Tibial artery (tissue), 4 donors: ENCODE measurements around the gene GNB1L.

Source experiments
- DNase-seq, 2 donors: peaks; one replicate each; pipeline ENCODE4 v3.0.0-alpha.2; 2019
- H3K27ac ChIP-seq, 2 donors: fragments of 200-600 bp; sonication (generic) in 1 of 2; 1 replicate in 1 of 2; 2 replicates in 1 of 2; pipeline ENCODE4 v1.5.1; 2018 to 2019; ENCODE audit warnings: mild to moderate bottlenecking in 1 of 2
- H3K27me3 ChIP-seq, 2 donors: fragments of 200-600 bp; sonication (generic) in 1 of 2; one replicate each; pipeline versions ENCODE4 v1.5.1 to v1.6.0; 2016 to 2019
- H3K36me3 ChIP-seq, 3 donors: fragments of 200-600 bp; sonication (generic) in 2 of 3; one replicate each; pipeline ENCODE4 v1.5.1; 2016 to 2019; ENCODE audit warnings: mild to moderate bottlenecking in 2 of 3
- H3K4me1 ChIP-seq, 4 donors: fragments of 200-600 bp; sonication (generic) in 2 of 4; 1 replicate in 3 of 4; 2 replicates in 1 of 4; pipeline ENCODE4 v1.5.1; 2016 to 2019
- H3K4me3 ChIP-seq, 2 donors: fragments of 200-600 bp; sonication (generic) in 1 of 2; 1 replicate in 1 of 2; 2 replicates in 1 of 2; pipeline ENCODE4 v1.5.1; 2018 to 2019; ENCODE audit warnings: mild to moderate bottlenecking in 2 of 2
- H3K9me3 ChIP-seq, 3 donors: fragments of 200-600 bp; sonication (generic) in 1 of 3; one replicate each; pipeline ENCODE4 v1.5.1; 2016 to 2019
- CTCF ChIP-seq, 2 experiments: fragments of 200-600 bp in 1 of 2; fragments of 450-650 bp in 1 of 2; IDR thresholded peaks; one replicate each; pipeline ENCODE4 v1.5.1; 2017 to 2019; ENCODE audit warnings: antibody characterized with exemption in 2 of 2, mild to moderate bottlenecking in 1 of 2, moderate library complexity in 1 of 2
- intact Hi-C: fragments of 100-400 bp; cut with DNase I; formaldehyde crosslinking; loops from one replicate; pipeline ENCODE4 v1.15.0; 2023; ENCODE audit warnings: low total_unique reads

Gene GNB1L

GRCh38 chr22:19854778-19855503, at the start of gene GNB1L, which contains the start of gene RTL10:
Gene GNB1L, minus strand, starts transcription at chr22:19854874. Its CDS starts 33,519 bp downstream, at chr22:19821355.
Gene RTL10, minus strand, starts transcription at chr22:19854874. Its CDS starts 2,613 bp downstream, at chr22:19852261.
- no peak for TF ChIP-seq CTCF (IDR thresholded peaks at IDR 0.05)
- H3K27me3 ChIP-seq: no peaks in the 10 kb centered on the region
- intact Hi-C loops: loop anchor here (10.0 kb wide), 1 partner anchor 130 kb away; the partner anchor contains the start of gene GP1BB
- H3K9me3 ChIP-seq: no peaks in the 10 kb centered on the region
- H3K36me3 ChIP-seq: peaks cover 10 to 26% (median 20%) of the 10 kb centered on the region in 3 donors
- peak within 1 kb of the TSS; percentile 68 to 94 for H3K4me3 ChIP-seq
- H3K27ac ChIP-seq: peak within 1 kb of the TSS; percentile 86 to 94
- peaks cover 0 to 54% (median 30%) of the 10 kb centered on the region in 4 donors for H3K4me1 ChIP-seq
- peak; percentile 95 to 98 for DNase-seq

- intact Hi-C loops: no loop called here
- H3K27ac ChIP-seq: no peak overlapping the region
- no peaks in the 10 kb centered on the region for H3K27me3 ChIP-seq
- DNase-seq: no peak
- no peak for TF ChIP-seq CTCF (IDR thresholded peaks at IDR 0.05)
- H3K36me3 ChIP-seq: peaks cover 12 to 83% (median 27%) of the 10 kb centered on the region in 3 donors
- no peaks in the 10 kb centered on the region for H3K4me1 ChIP-seq
- H3K9me3 ChIP-seq: no peaks in the 10 kb centered on the region
- H3K4me3 ChIP-seq: no peak overlapping the region
Measured at GRCh38 chr22:19904174-19904856, 49.6 kb upstream of the GNB1L start.

- Histone ChIP-seq H3K27ac (no peak overlapping the region), H3K36me3 (peaks cover 12 to 90% (median 34%) of the 10 kb centered on the region in 3 donors), H3K27me3 (no peaks in the 10 kb centered on the region), H3K4me1 (no peaks in the 10 kb centered on the region), H3K9me3 (no peaks in the 10 kb centered on the region), H3K4me3 (no peak overlapping the region)
- intact Hi-C loops: no loop called here
- no peak for DNase-seq
- no peak for TF ChIP-seq CTCF (IDR thresholded peaks at IDR 0.05)
Measured at GRCh38 chr22:19903513-19903912, 48.8 kb upstream of the GNB1L start.

GRCh38 chr22:19903031-19903430, 48.4 kb upstream of the GNB1L start:
- no peaks in the 10 kb centered on the region for H3K4me1 ChIP-seq
- no peak for DNase-seq
- peaks cover 12 to 90% (median 39%) of the 10 kb centered on the region in 3 donors for H3K36me3 ChIP-seq
- H3K27me3 ChIP-seq: no peaks in the 10 kb centered on the region
- intact Hi-C loops: no loop called here
- TF ChIP-seq CTCF (IDR thresholded peaks at IDR 0.05): no peak
- H3K27ac ChIP-seq: no peak overlapping the region
- H3K9me3 ChIP-seq: no peaks in the 10 kb centered on the region
- no peak overlapping the region for H3K4me3 ChIP-seq

- intact Hi-C loops: no loop called here
- no peak overlapping the region for H3K4me3 ChIP-seq
- H3K36me3 ChIP-seq: peaks cover 12 to 91% (median 43%) of the 10 kb centered on the region in 3 donors
- H3K4me1 ChIP-seq: no peaks in the 10 kb centered on the region
- no peak for TF ChIP-seq CTCF (IDR thresholded peaks at IDR 0.05)
- DNase-seq: no peak
- no peaks in the 10 kb centered on the region for H3K27me3 ChIP-seq
- H3K9me3 ChIP-seq: no peaks in the 10 kb centered on the region
- H3K27ac ChIP-seq: no peak overlapping the region
Measured at GRCh38 chr22:19902245-19902715, 47.6 kb upstream of the GNB1L start.
